8988T (cell line): ENCODE data around the gene SUCLG2.

ENCODE experiments used
- DNase-seq: peaks from one replicate; pipeline ENCODE4 v3.0.0; 2011

Gene SUCLG2

DNA sequence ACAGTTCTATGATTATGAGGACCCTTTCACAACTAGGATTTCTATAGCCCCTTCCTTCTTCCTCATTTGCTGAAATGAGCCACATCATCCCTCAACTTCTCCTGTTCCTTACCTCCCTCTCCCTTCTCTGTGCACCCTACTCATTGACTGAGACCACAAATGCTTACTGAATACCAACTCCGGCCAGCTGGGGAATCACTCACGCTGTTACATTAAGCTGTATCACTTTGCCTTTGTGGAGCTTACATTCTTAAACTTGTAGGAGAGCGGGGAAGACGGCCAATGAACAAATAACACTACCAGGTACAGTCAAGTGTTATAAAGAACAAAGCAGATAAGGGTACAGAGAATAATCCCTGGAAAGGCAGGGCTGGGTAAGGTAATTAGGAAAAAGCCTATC lies 5.7 kb downstream of the SUCLG2 start:
- DNase-seq = no peak

GRCh38 chr3:67648229-67648628 lies 6.2 kb downstream of the SUCLG2 start:
- DNase-seq = no peak

GRCh38 chr3:67647390-67647878 lies 7.0 kb downstream of the SUCLG2 start:
- DNase-seq = peak; percentile 29

- DNase-seq = no peak
Observed at GRCh38 chr3:67646586-67647234, 7.7 kb downstream of the SUCLG2 start.

- DNase-seq = no peak
Observed at GRCh38 chr3:67644827-67645226, 9.6 kb downstream of the SUCLG2 start.

DNA sequence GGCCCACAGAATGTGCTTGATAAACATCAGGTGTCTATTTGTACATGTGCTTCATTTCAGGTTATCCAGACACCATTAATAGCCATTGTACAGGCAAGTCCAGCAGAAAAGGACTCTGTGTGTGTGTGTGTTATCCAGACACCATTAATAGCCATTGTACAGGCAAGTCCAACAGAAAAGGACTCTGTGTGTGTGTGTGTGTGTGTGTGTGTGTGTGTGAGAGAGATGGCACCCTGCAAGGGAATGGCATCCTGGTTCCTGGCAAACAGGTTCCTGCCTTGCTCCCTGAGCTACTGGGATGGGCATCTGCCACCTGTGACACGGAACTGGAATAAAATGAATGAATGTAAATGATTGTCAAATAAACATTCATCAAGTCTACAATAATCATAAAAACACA lies 11.7 kb downstream of the SUCLG2 start:
- no peak for DNase-seq

DNA sequence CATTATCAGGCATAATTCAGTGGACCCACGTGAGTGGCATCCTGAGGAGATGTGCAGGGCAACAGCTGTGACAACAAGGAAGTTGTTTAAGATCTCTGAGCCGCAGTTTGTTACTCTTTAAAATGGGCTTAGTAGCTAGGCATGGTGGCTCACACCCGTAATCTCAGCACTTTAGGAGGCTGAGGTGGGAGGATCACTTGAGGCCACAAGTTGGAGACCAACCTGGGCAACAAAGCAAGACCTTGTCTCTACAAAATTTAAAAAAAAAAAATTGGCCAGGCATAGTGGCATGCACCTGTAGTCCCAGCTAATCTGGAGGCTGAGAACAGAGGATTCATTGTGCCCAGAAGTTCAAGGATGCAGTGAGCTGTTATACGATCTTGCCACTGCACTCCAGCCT lies 12.2 kb downstream of the SUCLG2 start:
- DNase-seq = no peak

DNA sequence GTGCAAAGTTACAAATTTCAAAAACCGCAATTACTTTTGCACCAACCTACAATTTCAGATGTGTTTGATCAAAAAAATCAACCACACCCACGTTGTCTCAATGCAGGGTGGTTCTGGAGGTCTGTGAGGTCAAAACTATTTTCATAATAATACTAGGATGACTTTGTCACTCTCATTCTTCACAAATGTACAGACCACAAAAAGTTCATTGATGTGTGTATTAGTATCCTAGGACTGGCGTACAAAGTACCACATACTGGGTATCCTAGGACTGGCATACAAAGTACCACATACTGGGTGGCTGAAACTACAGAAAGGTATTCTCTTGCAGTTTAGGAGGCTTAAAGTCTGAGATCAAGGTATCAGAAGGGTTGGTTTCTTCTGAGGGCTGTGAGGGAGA lies 13.0 kb downstream of the SUCLG2 start:
- DNase-seq = no peak

DNA sequence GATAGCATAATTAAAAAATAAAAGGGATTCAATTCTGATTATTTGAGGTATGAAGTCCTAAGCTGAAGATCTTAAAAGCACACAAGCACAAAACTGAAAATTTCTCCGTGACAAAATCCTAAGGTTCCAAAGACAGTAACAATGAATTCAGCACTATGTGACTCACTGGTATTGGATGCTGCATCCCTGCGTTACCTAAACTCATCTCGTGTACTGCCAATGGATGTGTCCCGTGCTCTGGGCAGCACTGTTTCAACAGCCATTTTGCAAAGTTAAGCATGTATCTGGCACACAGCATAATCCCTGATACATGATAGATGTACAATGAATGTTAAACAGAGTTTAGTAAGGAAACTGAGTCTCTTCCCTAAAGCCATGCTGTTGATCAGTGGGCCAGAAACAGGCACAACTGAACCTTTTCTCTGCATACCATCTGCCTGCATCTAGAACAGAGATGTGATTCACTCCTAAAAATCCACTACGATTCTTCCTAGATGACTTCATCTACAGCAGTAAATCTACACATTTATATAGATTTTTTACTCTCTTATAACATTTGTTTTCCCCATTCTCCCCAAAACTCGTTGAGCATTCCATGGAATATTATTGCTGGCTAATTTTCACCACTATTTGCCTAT lies 14.3 kb downstream of the SUCLG2 start:
- no peak for DNase-seq

DNA sequence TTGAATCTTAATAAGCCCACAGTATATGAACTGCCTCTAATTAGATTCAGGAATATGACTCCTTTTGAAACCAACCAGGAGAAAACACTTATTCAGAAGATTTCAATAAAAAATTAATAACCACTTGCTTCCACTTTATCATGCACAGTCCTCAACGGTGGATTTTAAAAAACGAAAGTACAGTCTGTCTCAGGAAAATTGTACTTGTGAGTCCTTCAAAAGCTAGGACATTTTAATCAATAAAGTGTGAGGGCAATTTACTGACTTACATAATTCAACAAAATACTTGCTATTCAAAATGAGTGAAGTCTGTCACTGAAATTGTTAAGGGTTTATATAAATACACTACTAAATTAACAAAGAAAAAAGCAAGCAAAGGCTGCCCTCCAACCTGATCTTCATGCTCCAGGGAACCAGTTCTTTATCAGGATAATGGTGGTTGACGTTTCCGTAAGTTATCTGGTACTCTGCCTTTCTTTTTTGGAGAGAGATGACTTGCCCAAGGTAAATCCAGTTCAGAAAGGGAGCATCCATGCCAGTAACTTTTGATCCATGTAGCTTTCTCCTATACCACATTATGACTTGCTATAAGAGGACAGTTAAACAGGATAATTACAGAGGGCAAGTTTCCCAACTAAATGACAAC lies 17.0 kb downstream of the SUCLG2 start:
- no peak for DNase-seq

DNA sequence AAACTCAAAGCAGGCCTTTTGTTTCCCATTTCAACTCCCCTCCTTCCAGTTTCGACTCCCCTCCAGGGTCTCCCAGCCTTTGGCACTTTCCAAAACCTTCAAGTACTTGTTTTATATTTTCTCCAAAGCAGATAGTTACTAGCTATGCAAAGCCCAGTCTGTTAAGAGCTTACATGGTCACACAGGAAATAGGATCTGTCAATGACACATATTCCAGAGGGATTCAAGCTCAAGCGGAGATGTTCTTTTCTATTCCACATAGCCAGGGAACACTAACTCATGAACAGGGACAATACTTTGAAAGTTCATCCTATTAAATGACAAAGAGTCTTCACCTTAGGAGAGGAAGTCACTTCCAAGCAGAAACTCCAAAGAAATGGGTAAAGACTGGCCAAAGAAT lies 18.6 kb downstream of the SUCLG2 start:
- DNase-seq = no peak

- DNase-seq = no peak
Observed at GRCh38 chr3:67635257-67635656, 19.2 kb downstream of the SUCLG2 start.

DNA sequence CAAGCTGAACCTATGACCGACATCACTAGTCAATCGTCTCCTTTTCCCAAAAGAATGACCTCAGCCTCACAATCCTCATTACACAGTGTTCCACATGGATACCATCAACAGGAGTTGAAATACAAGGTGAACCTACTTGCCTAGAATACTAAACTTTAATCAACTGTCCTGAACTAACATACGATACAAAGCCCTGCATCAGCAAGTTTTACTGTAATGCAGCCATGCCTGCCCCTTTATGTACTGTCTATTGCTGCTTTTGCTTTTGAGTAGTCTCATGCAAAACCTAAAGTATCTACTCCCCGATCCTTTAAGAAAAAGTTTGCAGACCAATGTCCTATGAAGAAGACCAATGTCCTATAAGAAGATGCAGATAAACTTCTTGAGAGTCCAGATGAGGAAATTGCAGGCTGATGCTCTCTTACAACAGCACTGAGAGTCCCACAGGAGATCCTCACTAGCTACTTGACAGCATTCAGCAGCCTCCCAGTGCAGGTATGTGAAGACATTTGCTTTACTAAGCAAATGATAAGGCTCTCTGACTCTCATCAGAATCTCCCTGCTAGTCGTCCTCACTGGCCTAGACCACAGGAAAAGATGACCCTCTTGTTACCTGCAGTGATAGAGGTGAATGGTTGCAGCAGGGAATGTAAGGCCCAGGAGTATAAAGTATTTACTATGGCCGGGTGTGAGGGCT lies 23.6 kb downstream of the SUCLG2 start:
- no peak for DNase-seq

- DNase-seq = no peak
Observed at GRCh38 chr3:67624687-67625086, 29.7 kb downstream of the SUCLG2 start.

DNA sequence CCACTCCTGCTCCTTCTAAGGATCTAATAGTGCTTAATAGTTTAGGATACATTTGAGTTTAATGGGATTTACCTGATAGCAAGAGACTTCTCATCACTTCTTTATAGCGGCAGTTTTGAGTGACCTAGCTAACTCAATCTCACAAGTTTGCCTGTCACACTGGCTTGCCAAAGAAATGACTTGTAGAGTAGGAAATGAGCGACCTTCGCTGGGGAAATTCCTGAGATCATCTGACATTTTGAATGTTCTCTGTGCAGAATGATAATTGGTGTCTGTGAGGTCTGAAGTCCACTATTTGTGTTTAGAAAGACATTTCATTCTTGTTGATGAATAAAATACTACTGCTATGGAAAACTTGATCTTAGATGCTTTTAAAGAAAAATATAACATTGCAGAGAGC lies 30.3 kb downstream of the SUCLG2 start:
- no peak for DNase-seq

DNA sequence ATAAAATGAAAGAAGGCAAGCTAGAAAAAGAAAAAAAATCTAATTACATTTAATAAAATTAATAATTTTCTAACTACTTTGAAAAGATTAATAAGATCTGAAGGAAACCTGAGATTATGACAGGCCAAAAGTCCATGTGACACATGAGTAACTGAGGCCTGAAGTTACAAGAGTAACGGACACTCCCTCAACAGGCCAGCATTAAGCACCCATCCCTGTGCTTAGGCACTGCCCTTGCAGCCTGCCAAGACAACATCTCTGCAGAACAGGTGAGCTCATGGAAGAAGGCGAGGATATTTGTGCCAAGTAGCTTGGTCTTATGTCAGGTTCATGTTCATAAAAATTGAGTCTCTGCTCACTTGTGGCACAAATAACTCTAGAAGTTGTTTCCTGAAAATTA lies 31.8 kb downstream of the SUCLG2 start:
- DNase-seq = no peak

GRCh38 chr3:67620869-67621268 lies 33.5 kb downstream of the SUCLG2 start:
- DNase-seq = no peak

DNA sequence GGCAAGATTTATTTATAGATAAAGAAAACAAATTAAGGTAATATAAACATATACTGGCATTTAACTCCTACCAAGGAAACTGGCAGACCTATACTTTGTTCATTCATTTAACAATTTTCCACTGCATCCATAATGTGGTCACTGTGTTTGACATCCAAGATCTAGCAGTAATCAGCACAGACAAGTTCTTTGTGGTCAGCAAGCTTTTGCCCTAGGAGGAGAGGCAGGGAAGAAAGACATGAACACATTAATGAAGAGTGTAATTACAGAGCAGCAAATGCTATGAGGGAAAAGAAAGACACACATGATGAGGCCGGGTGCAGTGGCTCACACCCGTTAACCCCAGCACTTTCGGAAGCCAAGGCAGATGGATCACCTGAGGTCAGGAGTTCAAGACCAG lies 34.4 kb downstream of the SUCLG2 start:
- DNase-seq = no peak

- DNase-seq = no peak
Observed at GRCh38 chr3:67617518-67617917, 36.9 kb downstream of the SUCLG2 start.

- DNase-seq = no peak
Observed at GRCh38 chr3:67616046-67616445, 38.4 kb downstream of the SUCLG2 start.

- DNase-seq = no peak
Observed at GRCh38 chr3:67614195-67614594, 40.2 kb downstream of the SUCLG2 start.

- no peak for DNase-seq
Observed at GRCh38 chr3:67610458-67610857, 44.0 kb downstream of the SUCLG2 start.

- no peak for DNase-seq
Observed at GRCh38 chr3:67609709-67610108, 44.7 kb downstream of the SUCLG2 start.

DNA sequence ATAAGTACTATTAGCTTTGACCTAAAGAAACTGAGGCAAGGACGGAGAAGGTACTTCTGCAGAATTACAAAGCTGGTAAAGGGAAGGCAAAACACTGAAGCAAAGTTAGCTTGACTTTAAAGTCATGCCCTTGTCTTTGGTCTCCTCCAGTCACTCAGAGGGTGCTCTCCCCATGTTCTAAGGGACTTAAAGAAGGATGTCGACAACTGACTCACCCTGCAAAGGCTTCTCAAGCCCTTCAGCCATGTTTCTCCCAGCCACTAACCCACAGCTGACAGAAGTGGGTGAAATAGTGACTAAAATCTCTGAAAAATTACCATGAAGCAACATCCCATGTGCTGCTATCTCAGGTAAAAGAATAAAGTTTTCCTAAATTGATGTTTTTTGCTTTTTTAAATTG lies 46.4 kb downstream of the SUCLG2 start:
- DNase-seq = no peak
